HUES64 (cell line): ENCODE results near the gene MICU1.
"Not testable (repeated sequence)": the region's sequence is repeated elsewhere in the genome, so short reads cannot be mapped to it uniquely, and the experiment has no call there.

Source experiments
- H3K27ac ChIP-seq: 2 replicates; pipeline ENCODE4 v1.7.0; 2013; ENCODE audit warnings: low read depth, low read length, inconsistent platforms
- H3K27me3 ChIP-seq: 2 replicates; pipeline ENCODE4 v1.6.1; 2013; ENCODE audit warnings: mild to moderate bottlenecking, low read length; ENCODE audit not compliant: insufficient read depth
- H3K36me3 ChIP-seq: 2 replicates; pipeline ENCODE4 v1.6.1; 2013; ENCODE audit warnings: mild to moderate bottlenecking, low read length; ENCODE audit not compliant: insufficient read depth
- H3K4me1 ChIP-seq: 2 replicates; pipeline ENCODE4 v1.6.1; 2013; ENCODE audit warnings: mild to moderate bottlenecking, low read length, moderate library complexity; ENCODE audit not compliant: insufficient read depth
- H3K4me3 ChIP-seq: 2 replicates; pipeline ENCODE4 v1.5.1; 2013; ENCODE audit warnings: mild to moderate bottlenecking, low read length, moderate library complexity
- H3K9ac ChIP-seq: 2 replicates; pipeline ENCODE4 v1.6.1; 2013; ENCODE audit warnings: mild to moderate bottlenecking, low read depth, low read length
- H3K9me3 ChIP-seq: 2 replicates; pipeline ENCODE4 v1.6.1; 2013; ENCODE audit warnings: low read depth, low read length; ENCODE audit not compliant: insufficient read depth
- WGBS: fragments of 150-250, 120-280 bp; methylation state at CpG from one replicate; pipeline ENCODE4 v1.1.7; 2013; ENCODE audit warnings: missing lambda C conversion rate; 5-methylcytosine and 5-hydroxymethylcytosine counted together

Gene MICU1

GRCh38 chr10:72561745-72562166 lies 64.1 kb downstream of the MICU1 start:
- Histone ChIP-seq H3K4me3 (no peak overlapping the region), H3K9me3 (peaks cover 5% of the 10 kb centered on the region), H3K9ac (no peak overlapping the region), H3K4me1 (no peaks in the 10 kb centered on the region), H3K36me3 (peaks cover 49% of the 10 kb centered on the region), H3K27ac (no peak overlapping the region), H3K27me3 (no peaks in the 10 kb centered on the region)
- WGBS, result 100% methylated on average over 3 of the region's 3 CpGs

- 67% methylated on average over 1 of the region's 1 CpG for WGBS
Measured at GRCh38 chr10:72557362-72557761, 68.5 kb downstream of the MICU1 start.

GRCh38 chr10:72552857-72553256 lies 73.0 kb downstream of the MICU1 start:
- H3K27me3 ChIP-seq, result no peaks in the 10 kb centered on the region
- no peaks in the 10 kb centered on the region for H3K4me1 ChIP-seq
- H3K36me3 ChIP-seq, result peaks cover 28% of the 10 kb centered on the region
- no peak overlapping the region for H3K27ac ChIP-seq
- no peak overlapping the region for H3K4me3 ChIP-seq
- no peak overlapping the region for H3K9ac ChIP-seq
- H3K9me3 ChIP-seq, result no peaks in the 10 kb centered on the region

More at GRCh38 chr10:72557362-72557761, 68.5 kb downstream of the MICU1 start:
- H3K36me3 ChIP-seq, result peaks cover 26% of the 10 kb centered on the region
- no peak overlapping the region for H3K27ac ChIP-seq
- no peaks in the 10 kb centered on the region for H3K4me1 ChIP-seq
- H3K9ac ChIP-seq, result no peak overlapping the region
- no peaks in the 10 kb centered on the region for H3K27me3 ChIP-seq
- H3K9me3 ChIP-seq, result peaks cover 5% of the 10 kb centered on the region
- no peak overlapping the region for H3K4me3 ChIP-seq

GRCh38 chr10:72550239-72550638 lies 75.6 kb downstream of the MICU1 start:
- Histone ChIP-seq H3K9ac (no peak overlapping the region), H3K4me1 (peaks cover 7% of the 10 kb centered on the region; the same call in 1 of the 2 replicates), H3K27me3 (no peaks in the 10 kb centered on the region), H3K36me3 (peaks cover 33% of the 10 kb centered on the region), H3K4me3 (no peak overlapping the region), H3K9me3 (no peaks in the 10 kb centered on the region), H3K27ac (no peak overlapping the region)
- WGBS, result 93% methylated on average over 2 of the region's 2 CpGs

GRCh38 chr10:72545546-72545945 lies 80.3 kb downstream of the MICU1 start:
- H3K27ac ChIP-seq, result 0 out of 2 replicates have a peak overlapping the region, but pooled peaks have one; percentile 1
- 53% methylated on average over 1 of the region's 1 CpG for WGBS
- H3K27me3 ChIP-seq, result no peaks in the 10 kb centered on the region
- H3K9me3 ChIP-seq, result peaks cover 25% of the 10 kb centered on the region
- H3K4me1 ChIP-seq, result peaks cover 10% of the 10 kb centered on the region; the same call in 1 of the 2 replicates
- no peak overlapping the region for H3K4me3 ChIP-seq
- H3K36me3 ChIP-seq, result peaks cover 50% of the 10 kb centered on the region
- H3K9ac ChIP-seq, result no peak overlapping the region

- H3K36me3 ChIP-seq, result peaks cover 38% of the 10 kb centered on the region
- 91% methylated on average over 6 of the region's 6 CpGs for WGBS
Measured at GRCh38 chr10:72543855-72544254, 82.0 kb downstream of the MICU1 start.

GRCh38 chr10:72542396-72542815 lies 83.5 kb downstream of the MICU1 start:
- H3K27ac ChIP-seq, result no peak overlapping the region
- whole genome bisulfite sequencing, result 98% methylated on average over 8 of the region's 8 CpGs
- H3K9me3 ChIP-seq, result peaks cover 28% of the 10 kb centered on the region
- H3K27me3 ChIP-seq, result no peaks in the 10 kb centered on the region
- H3K4me1 ChIP-seq, result peaks cover 17% of the 10 kb centered on the region; the same call in 1 of the 2 replicates
- no peak overlapping the region for H3K9ac ChIP-seq
- peaks cover 29% of the 10 kb centered on the region for H3K36me3 ChIP-seq
- H3K4me3 ChIP-seq, result no peak overlapping the region

More at GRCh38 chr10:72543855-72544254, 82.0 kb downstream of the MICU1 start:
- H3K27ac ChIP-seq, H3K4me1 ChIP-seq, H3K9ac ChIP-seq, H3K4me3 ChIP-seq, H3K27me3 ChIP-seq: not testable (repeated sequence)
- peaks cover 28% of the 10 kb centered on the region for H3K9me3 ChIP-seq

- Histone ChIP-seq H3K9me3 (peaks cover 28% of the 10 kb centered on the region), H3K4me1 (peaks cover 17% of the 10 kb centered on the region; the same call in 1 of the 2 replicates)
Measured at GRCh38 chr10:72541337-72541736, 84.5 kb downstream of the MICU1 start.

GRCh38 chr10:72540193-72540807 lies 85.6 kb downstream of the MICU1 start:
- 91% methylated on average over 2 of the region's 2 CpGs for WGBS
- no peak overlapping the region for H3K4me3 ChIP-seq
- H3K4me1 ChIP-seq, result peaks cover 11% of the 10 kb centered on the region; the same call in 1 of the 2 replicates
- H3K27ac ChIP-seq, result no peak overlapping the region
- peaks cover 27% of the 10 kb centered on the region for H3K36me3 ChIP-seq
- no peaks in the 10 kb centered on the region for H3K27me3 ChIP-seq
- peaks cover 28% of the 10 kb centered on the region for H3K9me3 ChIP-seq
- H3K9ac ChIP-seq, result no peak overlapping the region

More at GRCh38 chr10:72541337-72541736, 84.5 kb downstream of the MICU1 start:
- no peak overlapping the region for H3K9ac ChIP-seq
- no peak overlapping the region for H3K4me3 ChIP-seq
- H3K27me3 ChIP-seq, result no peaks in the 10 kb centered on the region
- H3K27ac ChIP-seq, result no peak overlapping the region
- peaks cover 29% of the 10 kb centered on the region for H3K36me3 ChIP-seq

- peaks cover 27% of the 10 kb centered on the region for H3K36me3 ChIP-seq
- H3K9me3 ChIP-seq, result peaks cover 28% of the 10 kb centered on the region
- no peaks in the 10 kb centered on the region for H3K27me3 ChIP-seq
- no peak overlapping the region for H3K4me3 ChIP-seq
- no peak overlapping the region for H3K9ac ChIP-seq
- no peak overlapping the region for H3K27ac ChIP-seq
- WGBS, result 94% methylated on average over 1 of the region's 1 CpG
- H3K4me1 ChIP-seq, result peaks cover 13% of the 10 kb centered on the region
Measured at GRCh38 chr10:72539137-72539536, 86.7 kb downstream of the MICU1 start.

- H3K36me3 ChIP-seq, result no peaks in the 10 kb centered on the region
- H3K27me3 ChIP-seq, result no peaks in the 10 kb centered on the region
- no peak overlapping the region for H3K4me3 ChIP-seq
- H3K4me1 ChIP-seq, result no peaks in the 10 kb centered on the region
- H3K9me3 ChIP-seq, result no peaks in the 10 kb centered on the region
- H3K9ac ChIP-seq, result no peak overlapping the region
- no peak overlapping the region for H3K27ac ChIP-seq
Measured at GRCh38 chr10:72525689-72526088, 100.2 kb downstream of the MICU1 start.

- 76% methylated on average over 5 of the region's 5 CpGs for WGBS
- Histone ChIP-seq H3K27ac (no peak overlapping the region), H3K36me3 (no peaks in the 10 kb centered on the region), H3K27me3 (no peaks in the 10 kb centered on the region), H3K9ac (no peak overlapping the region), H3K9me3 (no peaks in the 10 kb centered on the region), H3K4me1 (no peaks in the 10 kb centered on the region), H3K4me3 (no peak overlapping the region)
Measured at GRCh38 chr10:72525277-72525676, 100.6 kb downstream of the MICU1 start.
